Naive thymus-derived CD4-positive, alpha-beta T cell (primary cell): ENCODE results near the gene SDCCAG8. TPM values are rescaled to one million over a fixed set of nuclear protein-coding genes. Genes with fewer than 3 reads are reported as not detected.

Experiments used
- ATAC-seq: fragments of 150-1000 bp; cut with Tn5 transposase; 2 replicates; pipeline ENCODE4 v1.10.0; 2021; ENCODE audit warnings: mild to moderate bottlenecking, moderate library complexity
- CTCF ChIA-PET: fragments of 350-600 bp; sonication (Branson Sonifier 250); formaldehyde crosslinking; loops from one replicate; lab custom pipeline; 2021; ENCODE audit warnings: antibody characterized with exemption; lab: Charles Lee
- POLR2A ChIA-PET: fragments of 350-600 bp; sonication (Branson Sonifier 250); formaldehyde crosslinking; loops from one replicate; lab custom pipeline; 2021; ENCODE audit warnings: antibody characterized with exemption, inconsistent platforms; lab: Charles Lee
- DNase-seq, 9 donors: peaks; one replicate each; pipeline versions ENCODE4 v3.0.0 to v3.0.0-alpha.2; 2020 to 2022; ENCODE audit warnings: mixed read lengths in 1 of 9
- H3K27ac ChIP-seq: one replicate; pipeline ENCODE4 v1.7.0; 2013; ENCODE audit warnings: mild to moderate bottlenecking, low read depth, low read length, moderate library complexity
- H3K27me3 ChIP-seq, 2 donors: one replicate each; pipeline ENCODE4 v1.7.0; 2013; ENCODE audit warnings: low read length in 2 of 2, mild to moderate bottlenecking in 2 of 2, moderate library complexity in 2 of 2; ENCODE audit not compliant: control insufficient read depth in 2 of 2, insufficient read depth in 2 of 2
- H3K36me3 ChIP-seq, 3 experiments: 1 replicate in 2 of 3; 2 replicates in 1 of 3; pipeline ENCODE4 v1.7.0; 2013; ENCODE audit warnings: low read length in 3 of 3, mild to moderate bottlenecking in 3 of 3, moderate library complexity in 1 of 3; ENCODE audit not compliant: insufficient read depth in 3 of 3, control insufficient read depth in 2 of 3
- H3K4me1 ChIP-seq, 2 donors: one replicate each; pipeline ENCODE4 v1.7.0; 2013; ENCODE audit warnings: low read length in 2 of 2, mild to moderate bottlenecking in 2 of 2, moderate library complexity in 1 of 2; ENCODE audit not compliant: control insufficient read depth in 2 of 2, insufficient read depth in 2 of 2
- H3K4me3 ChIP-seq: 2 replicates; pipeline ENCODE4 v1.7.0; 2013; ENCODE audit warnings: mild to moderate bottlenecking, low read length
- H3K9me3 ChIP-seq, 3 experiments: 1 replicate in 2 of 3; 2 replicates in 1 of 3; pipeline ENCODE4 v1.7.0; 2013; ENCODE audit warnings: low read length in 3 of 3; ENCODE audit not compliant: control insufficient read depth in 2 of 3
- H3K27ac Mint-ChIP-seq, 9 donors: one replicate each; pipeline ENCODE4 v1.8.0; 2020 to 2022; ENCODE audit warnings: mixed read lengths in 9 of 9, mild to moderate bottlenecking in 8 of 9, moderate library complexity in 5 of 9, inconsistent platforms in 2 of 9
- H3K27me3 Mint-ChIP-seq, 5 donors: one replicate each; pipeline ENCODE4 v1.8.0; 2021 to 2022; ENCODE audit warnings: mixed read lengths in 5 of 5, mild to moderate bottlenecking in 1 of 5
- H3K36me3 Mint-ChIP-seq, 5 donors: one replicate each; pipeline ENCODE4 v1.8.0; 2020 to 2022; ENCODE audit warnings: mixed read lengths in 5 of 5, mild to moderate bottlenecking in 3 of 5, inconsistent platforms in 1 of 5
- H3K4me1 Mint-ChIP-seq, 7 donors: one replicate each; pipeline ENCODE4 v1.8.0; 2020 to 2022; ENCODE audit warnings: mixed read lengths in 7 of 7, mild to moderate bottlenecking in 3 of 7, inconsistent platforms in 1 of 7
- H3K4me3 Mint-ChIP-seq, 10 donors: one replicate each; pipeline ENCODE4 v1.8.0; 2020 to 2022; ENCODE audit warnings: mild to moderate bottlenecking in 10 of 10, mixed read lengths in 10 of 10, moderate library complexity in 6 of 10, inconsistent platforms in 2 of 10
- H3K9me3 Mint-ChIP-seq, 11 donors: one replicate each; pipeline ENCODE4 v1.8.0; 2020 to 2022; ENCODE audit warnings: mixed read lengths in 11 of 11, mild to moderate bottlenecking in 4 of 11, inconsistent platforms in 1 of 11, moderate library complexity in 1 of 11
- intact Hi-C, 2 donors: fragments of 100-400 bp; cut with micrococcal nuclease; formaldehyde crosslinking; loops; one replicate each; pipeline ENCODE4 v1.15.1; 2023
- polyA plus RNA-seq, 2 donors: library from polyadenylated mRNA; unstranded; fragments of 300-500 nt; fragmentation: Illumina TruSeq; gene quantifications; one replicate each; pipeline ENCODE4 v1.2.3, GENCODE V29; 2021
- total RNA-seq, 6 experiments: library from RNA in 5 of 6; stranded (reverse) in 5 of 6; gene quantifications; 1 replicate in 5 of 6; 2 replicates in 1 of 6; pipeline ENCODE4 v1.2.3 and lab custom pipeline; 2021 to 2026

The SDCCAG8 gene
- total and polyA plus RNA-seq, 7 experiments from 2014 or later = 26.0 to 45.2 (median 39.1) TPM

GRCh38 chr1:243271996-243272395, 16.2 kb downstream of the SDCCAG8 start:
- H3K4me1 Mint-ChIP-seq = peaks cover 7 to 33% (median 27%) of the 10 kb centered on the region in 7 donors
- ChIA-PET CTCF (interaction anchor here (0.8 kb wide), 1 partner anchor 72 kb away, joined by 3 read pairs; no protein-coding TSS in a partner anchor), POLR2A (interaction anchor here (1.4 kb wide), 1 partner anchor 17 kb away, joined by 6 read pairs; the partner anchor contains the start of genes CEP170 and SDCCAG8)
- Histone ChIP-seq H3K9me3 (no peaks in the 10 kb centered on the region), H3K27ac (no peak overlapping the region), H3K27me3 (no peaks in the 10 kb centered on the region), H3K36me3 (peaks cover 0 to 35% (median 0%) of the 10 kb centered on the region in 3 experiments), H3K4me1 (no peaks in the 10 kb centered on the region), H3K4me3 (no peak overlapping the region)
- H3K36me3 Mint-ChIP-seq = peaks cover 9 to 56% (median 42%) of the 10 kb centered on the region in 5 donors
- peaks cover 0 to 6% (median 0%) of the 10 kb centered on the region in 11 donors for H3K9me3 Mint-ChIP-seq
- intact Hi-C loops = loop anchor here in 1 of 2 donors (1.0 kb wide), 1 partner anchor 17 kb away; the partner anchor contains the start of gene CEP170
- H3K4me3 Mint-ChIP-seq = no peak overlapping the region
- no peaks in the 10 kb centered on the region for H3K27me3 Mint-ChIP-seq
- ATAC-seq (no peak), DNase-seq (no peak)
- no peak overlapping the region for H3K27ac Mint-ChIP-seq

GRCh38 chr1:243272401-243272800, 16.6 kb downstream of the SDCCAG8 start:
- Histone ChIP-seq H3K9me3 (no peaks in the 10 kb centered on the region), H3K27me3 (no peaks in the 10 kb centered on the region), H3K36me3 (peaks cover 0 to 38% (median 0%) of the 10 kb centered on the region in 3 experiments), H3K4me1 (no peaks in the 10 kb centered on the region), H3K27ac (no peak overlapping the region), H3K4me3 (no peak overlapping the region)
- no peak for DNase-seq
- intact Hi-C loops = loop anchor here in 1 of 2 donors (1.0 kb wide), 1 partner anchor 17 kb away; the partner anchor contains the start of gene CEP170
- ChIA-PET POLR2A (interaction anchor here (0.5 to 1.4 kb wide), 2 partner anchors 17 to 1613 kb away, joined by 3 to 6 read pairs; partner anchors contain the start of genes CEP170 and SDCCAG8), CTCF (interaction anchor here (0.8 kb wide), 1 partner anchor 71 kb away, joined by 3 read pairs; no protein-coding TSS in a partner anchor)
- Mint-ChIP-seq H3K27ac (no peak overlapping the region), H3K36me3 (peaks cover 9 to 60% (median 46%) of the 10 kb centered on the region in 5 donors), H3K4me3 (no peak overlapping the region), H3K4me1 (peaks cover 7 to 33% (median 27%) of the 10 kb centered on the region in 7 donors), H3K9me3 (peaks cover 0 to 6% (median 0%) of the 10 kb centered on the region in 11 donors), H3K27me3 (no peaks in the 10 kb centered on the region)
- ATAC-seq = no peak

DNA sequence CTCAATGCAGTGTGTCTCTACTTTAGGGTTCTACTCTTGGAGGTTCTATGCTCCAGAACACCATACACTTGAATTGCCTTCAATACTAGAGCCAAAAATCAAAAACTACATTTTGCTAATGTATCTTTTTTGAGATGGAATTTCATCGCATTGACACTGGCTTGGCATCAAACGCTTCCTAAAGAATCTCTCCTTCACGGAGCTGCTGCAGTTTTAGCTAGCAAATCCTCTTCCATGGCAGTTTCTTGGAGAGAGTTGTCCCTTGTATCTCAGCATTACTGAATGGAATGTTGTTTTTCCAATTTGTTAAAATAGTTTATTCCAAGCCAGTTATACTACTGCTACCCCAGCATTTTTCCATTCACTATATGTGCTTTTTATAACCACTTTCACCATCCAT, 17.7 kb downstream of the SDCCAG8 start:
- H3K4me1 Mint-ChIP-seq = peaks cover 4 to 23% (median 18%) of the 10 kb centered on the region in 7 donors
- ChIA-PET POLR2A (interaction anchor here (0.6 kb wide), 1 partner anchor 43 kb away, joined by 3 read pairs; no protein-coding TSS in a partner anchor), CTCF (interaction anchor here (0.6 kb wide), 1 partner anchor 632 kb away, joined by 3 read pairs; no protein-coding TSS in a partner anchor)
- intact Hi-C loops = no loop called here
- Histone ChIP-seq H3K4me1 (no peaks in the 10 kb centered on the region), H3K36me3 (peaks cover 0 to 41% (median 0%) of the 10 kb centered on the region in 3 experiments), H3K27ac (no peak overlapping the region), H3K27me3 (no peaks in the 10 kb centered on the region), H3K9me3 (no peaks in the 10 kb centered on the region), H3K4me3 (no peak overlapping the region)
- no peak overlapping the region for H3K4me3 Mint-ChIP-seq
- no peaks in the 10 kb centered on the region for H3K27me3 Mint-ChIP-seq
- no peak overlapping the region for H3K27ac Mint-ChIP-seq
- peaks cover 9 to 63% (median 49%) of the 10 kb centered on the region in 5 donors for H3K36me3 Mint-ChIP-seq
- DNase-seq = no peak
- peaks cover 0 to 6% (median 0%) of the 10 kb centered on the region in 11 donors for H3K9me3 Mint-ChIP-seq
- ATAC-seq = no peak

DNA sequence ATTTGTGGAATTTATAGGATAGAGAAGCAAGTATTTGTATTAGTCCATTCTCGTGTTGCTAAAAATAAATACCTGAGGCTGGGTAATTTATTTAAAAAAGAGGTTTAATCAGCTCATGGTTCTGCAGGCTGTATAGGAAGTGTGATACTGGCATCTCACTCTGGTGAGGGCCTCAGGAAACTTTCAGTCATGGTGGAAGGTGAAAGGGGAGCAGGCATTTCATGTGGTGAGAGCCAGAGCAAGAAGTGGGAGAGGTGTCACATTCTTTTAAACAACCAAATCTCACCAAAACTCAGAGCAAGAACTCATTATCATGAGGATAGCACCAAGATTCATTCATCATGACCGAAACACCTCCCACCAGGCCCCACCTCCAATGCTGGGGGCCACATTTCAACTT, 18.1 kb downstream of the SDCCAG8 start:
- H3K27ac ChIP-seq = no peak overlapping the region
- peak overlapping the region in 1 of 9 donors; percentile 32 for H3K27ac Mint-ChIP-seq
- H3K9me3 ChIP-seq = no peaks in the 10 kb centered on the region
- H3K9me3 Mint-ChIP-seq = peaks cover 0 to 6% (median 0%) of the 10 kb centered on the region in 11 donors
- peaks cover 9 to 62% (median 49%) of the 10 kb centered on the region in 5 donors for H3K36me3 Mint-ChIP-seq
- no peaks in the 10 kb centered on the region for H3K4me1 ChIP-seq
- no peak for DNase-seq
- no peak overlapping the region for H3K4me3 ChIP-seq
- CTCF ChIA-PET = no interaction called here
- POLR2A ChIA-PET = no interaction called here
- intact Hi-C loops = no loop called here
- H3K4me3 Mint-ChIP-seq = no peak overlapping the region
- no peaks in the 10 kb centered on the region for H3K27me3 Mint-ChIP-seq
- no peaks in the 10 kb centered on the region for H3K27me3 ChIP-seq
- peaks cover 2 to 20% (median 14%) of the 10 kb centered on the region in 7 donors for H3K4me1 Mint-ChIP-seq
- ATAC-seq = no peak
- peaks cover 0 to 41% (median 0%) of the 10 kb centered on the region in 3 experiments for H3K36me3 ChIP-seq

GRCh38 chr1:243275316-243275715, 19.5 kb downstream of the SDCCAG8 start:
- intact Hi-C loops = no loop called here
- Histone ChIP-seq H3K27me3 (no peaks in the 10 kb centered on the region), H3K4me3 (no peak overlapping the region), H3K36me3 (peaks cover 0 to 34% (median 0%) of the 10 kb centered on the region in 3 experiments), H3K27ac (no peak overlapping the region), H3K9me3 (no peaks in the 10 kb centered on the region), H3K4me1 (no peaks in the 10 kb centered on the region)
- H3K36me3 Mint-ChIP-seq = peaks cover 9 to 71% (median 49%) of the 10 kb centered on the region in 5 donors
- ATAC-seq (no peak), DNase-seq (no peak)
- ChIA-PET CTCF (interaction anchor here (0.6 kb wide), 1 partner anchor 793 kb away, joined by 3 read pairs; no protein-coding TSS in a partner anchor), POLR2A (no interaction called here)
- peaks cover 0 to 6% (median 5%) of the 10 kb centered on the region in 7 donors for H3K4me1 Mint-ChIP-seq
- peak overlapping the region in 1 of 9 donors; percentile 31 for H3K27ac Mint-ChIP-seq
- H3K27me3 Mint-ChIP-seq = no peaks in the 10 kb centered on the region
- H3K4me3 Mint-ChIP-seq = no peak overlapping the region
- H3K9me3 Mint-ChIP-seq = peaks cover 0 to 6% (median 0%) of the 10 kb centered on the region in 11 donors

DNA sequence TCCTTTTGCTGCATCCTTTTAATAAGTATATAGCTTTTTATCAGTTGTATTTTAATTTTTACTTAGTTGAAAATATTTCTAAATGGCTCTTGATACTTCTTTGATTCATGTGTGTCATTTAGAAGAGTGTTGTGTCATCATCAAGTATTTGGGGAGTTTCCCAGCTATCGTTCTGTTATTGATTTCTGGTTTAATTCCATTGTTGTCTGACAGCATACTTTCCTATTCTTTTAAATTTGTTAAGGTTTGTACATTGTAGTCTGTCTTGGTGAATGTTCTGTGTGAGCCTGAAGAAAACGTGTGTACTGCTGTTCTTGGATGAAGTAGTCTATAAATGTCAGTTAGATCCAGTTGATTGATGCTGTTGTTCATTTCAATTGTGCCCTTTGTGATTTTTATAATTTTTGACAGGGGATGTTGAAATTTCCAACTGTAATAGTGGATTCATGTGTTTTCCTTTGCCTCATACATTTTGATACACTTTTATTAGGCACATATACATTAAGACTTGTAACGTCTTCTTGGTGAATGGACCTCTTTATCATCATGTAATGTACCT, 24.8 kb downstream of the SDCCAG8 start:
- no peaks in the 10 kb centered on the region for H3K27me3 ChIP-seq
- Mint-ChIP-seq H3K4me3 (no peak overlapping the region), H3K36me3 (peaks cover 12 to 71% (median 58%) of the 10 kb centered on the region in 5 donors), H3K4me1 (peaks cover 1 to 22% (median 15%) of the 10 kb centered on the region in 7 donors), H3K9me3 (peaks cover 0 to 22% (median 3%) of the 10 kb centered on the region in 11 donors), H3K27ac (no peak overlapping the region), H3K27me3 (no peaks in the 10 kb centered on the region)
- ChIA-PET POLR2A (no interaction called here), CTCF (no interaction called here)
- intact Hi-C loops = no loop called here
- H3K27ac ChIP-seq = no peak overlapping the region
- peaks cover 0 to 26% (median under 1%) of the 10 kb centered on the region in 3 experiments for H3K36me3 ChIP-seq
- no peaks in the 10 kb centered on the region for H3K4me1 ChIP-seq
- DNase-seq (no peak), ATAC-seq (no peak)
- no peak overlapping the region for H3K4me3 ChIP-seq
- H3K9me3 ChIP-seq = no peaks in the 10 kb centered on the region
